Spinal cord (tissue), 10 donors: ENCODE results near the gene MGAT4A. TPM values are rescaled to one million over a fixed set of nuclear protein-coding genes. Genes with fewer than 3 reads are reported as not detected.
A peak's percentile ranks its signal among the peaks of the same experiment; 100 is the strongest.
"Not testable (repeated sequence)": the region's sequence is repeated elsewhere in the genome, so short reads cannot be mapped to it uniquely, and the experiment has no call there.

Experiments
- DNase-seq, 6 donors: peaks; one replicate each; pipeline versions ENCODE4 v3.0.0 to v3.0.0-alpha.2; 2013 to 2015; ENCODE audit warnings: low spot score in 6 of 6, low read depth in 4 of 6
- H3K27ac ChIP-seq: one replicate; pipeline ENCODE4 v1.5.1; 2013; ENCODE audit warnings: low read depth, low read length, control low read depth
- H3K27me3 ChIP-seq: one replicate; pipeline ENCODE4 v1.6.1; 2013; ENCODE audit warnings: low read length; ENCODE audit not compliant: control insufficient read depth, insufficient read depth
- H3K36me3 ChIP-seq: one replicate; pipeline ENCODE4 v1.6.1; 2013; ENCODE audit warnings: low read length; ENCODE audit not compliant: control insufficient read depth, insufficient read depth
- H3K4me1 ChIP-seq: one replicate; pipeline ENCODE4 v1.6.1; 2013; ENCODE audit warnings: low read length; ENCODE audit not compliant: control insufficient read depth, insufficient read depth
- H3K4me3 ChIP-seq: one replicate; pipeline ENCODE4 v1.5.1; 2013; ENCODE audit warnings: low read depth, low read length, control low read depth
- H3K9me3 ChIP-seq: one replicate; pipeline ENCODE4 v1.6.1; 2013; ENCODE audit warnings: low read length; ENCODE audit not compliant: control insufficient read depth, insufficient read depth
- WGBS: methylation state at CpG from one replicate; pipeline ENCODE4 v1.1.5; 2013; ENCODE audit warnings: missing lambda C conversion rate; ENCODE audit not compliant: insufficient coverage; 5-methylcytosine and 5-hydroxymethylcytosine counted together
- polyA plus RNA-seq, 2 donors: library from polyadenylated mRNA; unstranded; fragments of 120-200 nt; gene quantifications; one replicate each; pipeline ENCODE4 v1.2.1, GENCODE V29; 2013; ENCODE audit not compliant: insufficient read length in 2 of 2
- total RNA-seq, 2 donors: library from RNA; depleted of rRNA in 1 of 2; stranded (reverse); fragments of 120-200 nt in 1 of 2; fragments of >200 nt in 1 of 2; gene quantifications; one replicate each; pipeline versions ENCODE4 v1.2.3 to v1.2.4, GENCODE V29; 2013 to 2014
- donor health status: healthy.

Gene MGAT4A
- total and polyA plus RNA-seq, 4 donors = 25.2 to 51.2 (median 29.9) TPM

- WGBS = 34% methylated on average over 9 of the region's 9 CpGs
- Histone ChIP-seq H3K36me3 (no peaks in the 10 kb centered on the region), H3K4me1 (peaks cover 23% of the 10 kb centered on the region), H3K27me3 (no peaks in the 10 kb centered on the region), H3K27ac (no peak overlapping the region), H3K9me3 (no peaks in the 10 kb centered on the region), H3K4me3 (no peak overlapping the region)
- DNase-seq = peak in 3 of 6 donors; percentile 28 to 79 (median 69)
These were observed 30.4 kb upstream of the MGAT4A start for GRCh38 chr2:98761267-98761781.

- no peaks in the 10 kb centered on the region for H3K27me3 ChIP-seq
- H3K4me1 ChIP-seq = peaks cover 23% of the 10 kb centered on the region
- 80% methylated on average over 6 of the region's 6 CpGs for WGBS
- no peak for DNase-seq
- no peak overlapping the region for H3K27ac ChIP-seq
- no peaks in the 10 kb centered on the region for H3K36me3 ChIP-seq
- H3K9me3 ChIP-seq = no peaks in the 10 kb centered on the region
- H3K4me3 ChIP-seq = no peak overlapping the region
These were observed 29.1 kb upstream of the MGAT4A start for GRCh38 chr2:98759827-98760625.

GRCh38 chr2:98759338-98759737, 28.4 kb upstream of the MGAT4A start:
- Histone ChIP-seq H3K27me3 (no peaks in the 10 kb centered on the region), H3K4me3 (no peak overlapping the region), H3K36me3 (no peaks in the 10 kb centered on the region), H3K27ac (no peak overlapping the region), H3K4me1 (peaks cover 23% of the 10 kb centered on the region), H3K9me3 (no peaks in the 10 kb centered on the region)
- WGBS = no CpG with 5 or more reads among the region's 2 CpGs
- no peak for DNase-seq

GRCh38 chr2:98757904-98758421, 27.0 kb upstream of the MGAT4A start:
- Histone ChIP-seq H3K4me3 (no peak overlapping the region), H3K27me3 (no peaks in the 10 kb centered on the region), H3K36me3 (no peaks in the 10 kb centered on the region), H3K4me1 (peaks cover 22% of the 10 kb centered on the region), H3K9me3 (no peaks in the 10 kb centered on the region), H3K27ac (no peak overlapping the region)
- DNase-seq = peak in 2 of 6 donors; percentile 55 to 79
- 45% methylated on average over 9 of the region's 9 CpGs for WGBS

- H3K4me1 ChIP-seq = peaks cover 7% of the 10 kb centered on the region
- no peak overlapping the region for H3K4me3 ChIP-seq
- H3K27me3 ChIP-seq = no peaks in the 10 kb centered on the region
- no peaks in the 10 kb centered on the region for H3K36me3 ChIP-seq
- DNase-seq = no peak
- no peaks in the 10 kb centered on the region for H3K9me3 ChIP-seq
- no peak overlapping the region for H3K27ac ChIP-seq
These were observed 22.9 kb upstream of the MGAT4A start for GRCh38 chr2:98753801-98754200.

- not testable (repeated sequence) for H3K27me3 ChIP-seq, H3K4me3 ChIP-seq, DNase-seq, H3K4me1 ChIP-seq, H3K36me3 ChIP-seq, H3K9me3 ChIP-seq, H3K27ac ChIP-seq
- no CpG with 5 or more reads among the region's 4 CpGs for WGBS
These were observed 21.8 kb upstream of the MGAT4A start for GRCh38 chr2:98752711-98753110.

GRCh38 chr2:98751748-98752147, 20.8 kb upstream of the MGAT4A start:
- Histone ChIP-seq H3K4me1 (peaks cover 7% of the 10 kb centered on the region), H3K36me3 (no peaks in the 10 kb centered on the region), H3K4me3 (no peak overlapping the region), H3K27ac (no peak overlapping the region), H3K9me3 (no peaks in the 10 kb centered on the region), H3K27me3 (no peaks in the 10 kb centered on the region)
- WGBS = no CpG with 5 or more reads among the region's 1 CpG
- DNase-seq = no peak

- Histone ChIP-seq H3K27me3 (no peaks in the 10 kb centered on the region), H3K27ac (no peak overlapping the region), H3K4me3 (no peak overlapping the region), H3K9me3 (no peaks in the 10 kb centered on the region), H3K36me3 (no peaks in the 10 kb centered on the region), H3K4me1 (peaks cover 7% of the 10 kb centered on the region)
- no peak for DNase-seq
- WGBS = 98% methylated on average over 3 of the region's 9 CpGs
These were observed 19.8 kb upstream of the MGAT4A start for GRCh38 chr2:98750593-98751282.

GRCh38 chr2:98749066-98749450, 18.1 kb upstream of the MGAT4A start:
- H3K4me1 ChIP-seq = peaks cover 7% of the 10 kb centered on the region
- no peaks in the 10 kb centered on the region for H3K27me3 ChIP-seq
- peak in 2 of 6 donors; percentile 38 to 39 for DNase-seq

More at GRCh38 chr2:98749066-98749450, 18.1 kb upstream of the MGAT4A start:
- Histone ChIP-seq H3K9me3 (no peaks in the 10 kb centered on the region), H3K27ac (peak overlapping the region; percentile 29), H3K36me3 (no peaks in the 10 kb centered on the region), H3K4me3 (no peak overlapping the region)
